HEK293 (cell line): ENCODE data around the gene NDUFS2.

Experiments used
- HOXC10 ChIP-seq: sonication (generic); formaldehyde crosslinking; IDR thresholded peaks from 2 replicates; pipeline ENCODE4 v1.8.1; 2023; ENCODE audit warnings: mild to moderate bottlenecking, missing genetic modification reagents
- KLF17 ChIP-seq: fragments of 450-650 bp; formaldehyde crosslinking; IDR thresholded peaks from 2 replicates; pipeline ENCODE4 v1.5.1; 2016; ENCODE audit warnings: missing biosample characterization, missing genetic modification characterization
- REPIN1 ChIP-seq: fragments of 450-650 bp; formaldehyde crosslinking; IDR thresholded peaks from 2 replicates; pipeline ENCODE4 v1.5.1; 2017; ENCODE audit warnings: missing biosample characterization, missing genetic modification characterization, low read depth
- REST ChIP-seq: fragments of 450-650 bp; formaldehyde crosslinking; IDR thresholded peaks from 2 replicates; pipeline ENCODE4 v1.5.1; 2016; ENCODE audit warnings: missing biosample characterization, missing genetic modification characterization
- WT1 ChIP-seq: fragments of 450-650 bp; formaldehyde crosslinking; IDR thresholded peaks from 2 replicates; pipeline ENCODE4 v1.5.1; 2016; ENCODE audit warnings: missing biosample characterization, missing genetic modification characterization
- YY1 ChIP-seq: fragments of 450-650 bp; formaldehyde crosslinking; IDR thresholded peaks from 2 replicates; pipeline ENCODE4 v1.5.1; 2018; ENCODE audit warnings: missing biosample characterization, missing genetic modification characterization
- YY2 ChIP-seq: fragments of 450-650 bp; formaldehyde crosslinking; IDR thresholded peaks from 2 replicates; pipeline ENCODE4 v1.5.1; 2016; ENCODE audit warnings: missing biosample characterization, missing genetic modification characterization
- ZBTB1 ChIP-seq: fragments of 450-650 bp; formaldehyde crosslinking; IDR thresholded peaks from 2 replicates; pipeline ENCODE4 v1.5.1; 2016; ENCODE audit warnings: missing biosample characterization, missing genetic modification characterization
- ZBTB17 ChIP-seq: fragments of 450-650 bp; formaldehyde crosslinking; IDR thresholded peaks from 2 replicates; pipeline ENCODE4 v1.5.1; 2016; ENCODE audit warnings: missing biosample characterization, missing genetic modification characterization
- ZFHX2 ChIP-seq: fragments of 450-650 bp; formaldehyde crosslinking; conservative IDR thresholded peaks from 2 replicates; pipeline ENCODE4 v1.5.1; 2016; ENCODE audit warnings: missing biosample characterization, missing genetic modification characterization
- ZNF140 ChIP-seq: fragments of 450-650 bp; formaldehyde crosslinking; IDR thresholded peaks from 2 replicates; pipeline ENCODE4 v1.5.1; 2016; ENCODE audit warnings: missing biosample characterization, missing genetic modification characterization
- ZNF174 ChIP-seq: fragments of 450-650 bp; formaldehyde crosslinking; IDR thresholded peaks from 2 replicates; pipeline ENCODE4 v1.5.0; 2017; ENCODE audit warnings: missing biosample characterization, mild to moderate bottlenecking, missing genetic modification characterization
- ZNF449 ChIP-seq: fragments of 450-650 bp; formaldehyde crosslinking; IDR thresholded peaks from 2 replicates; pipeline ENCODE4 v1.5.1; 2017; ENCODE audit warnings: missing biosample characterization, mild to moderate bottlenecking, missing genetic modification characterization, moderate library complexity
- ZNF488 ChIP-seq: fragments of 450-650 bp; formaldehyde crosslinking; IDR thresholded peaks from 2 replicates; pipeline ENCODE4 v1.5.1; 2016; ENCODE audit warnings: missing biosample characterization, missing genetic modification characterization
- ZNF518A ChIP-seq: fragments of 450-650 bp; formaldehyde crosslinking; conservative IDR thresholded peaks from 2 replicates; pipeline ENCODE4 v1.5.1; 2016; ENCODE audit warnings: low read depth, missing biosample characterization, missing genetic modification characterization
- ZNF555 ChIP-seq: fragments of 450-650 bp; formaldehyde crosslinking; conservative IDR thresholded peaks from 2 replicates; pipeline ENCODE4 v1.5.1; 2017; ENCODE audit warnings: missing biosample characterization, mild to moderate bottlenecking, missing genetic modification characterization, inconsistent platforms
- ZNF600 ChIP-seq: fragments of 450-650 bp; formaldehyde crosslinking; IDR thresholded peaks from 2 replicates; pipeline ENCODE4 v1.5.1; 2016; ENCODE audit warnings: missing biosample characterization, missing genetic modification characterization
- ZNF610 ChIP-seq: fragments of 450-650 bp; formaldehyde crosslinking; IDR thresholded peaks from 2 replicates; pipeline ENCODE4 v1.5.1; 2016; ENCODE audit warnings: missing biosample characterization, missing genetic modification characterization, borderline replicate concordance
- ZNF623 ChIP-seq: fragments of 450-650 bp; formaldehyde crosslinking; IDR thresholded peaks from 2 replicates; pipeline ENCODE4 v1.5.1; 2016; ENCODE audit warnings: missing biosample characterization, missing genetic modification characterization
- ZNF624 ChIP-seq: fragments of 450-650 bp; formaldehyde crosslinking; IDR thresholded peaks from 2 replicates; pipeline ENCODE4 v1.5.1; 2017; ENCODE audit warnings: missing biosample characterization, missing genetic modification characterization
- ZNF629 ChIP-seq: fragments of 450-650 bp; formaldehyde crosslinking; IDR thresholded peaks from 2 replicates; pipeline ENCODE4 v1.5.1; 2017; ENCODE audit warnings: missing biosample characterization, missing genetic modification characterization
- ZNF664 ChIP-seq: fragments of 450-650 bp; formaldehyde crosslinking; IDR thresholded peaks from 2 replicates; pipeline ENCODE4 v1.5.1; 2016; ENCODE audit warnings: missing biosample characterization, missing genetic modification characterization
- ZNF692 ChIP-seq: fragments of 450-650 bp; formaldehyde crosslinking; IDR thresholded peaks from 2 replicates; pipeline ENCODE4 v1.5.1; 2016; ENCODE audit warnings: missing biosample characterization, missing genetic modification characterization
- ZNF76 ChIP-seq: fragments of 450-650 bp; formaldehyde crosslinking; IDR thresholded peaks from 2 replicates; pipeline ENCODE4; 2016; ENCODE audit warnings: low read depth, missing biosample characterization, missing genetic modification characterization, borderline replicate concordance
- ZXDB ChIP-seq: fragments of 450-650 bp; formaldehyde crosslinking; IDR thresholded peaks from 2 replicates; pipeline ENCODE4 v1.5.1; 2016; ENCODE audit warnings: missing biosample characterization, missing genetic modification characterization

NDUFS2 gene

GRCh38 chr1:161153682-161154337, 48.4 kb upstream of the NDUFS2 start, which contains the start of gene UFC1 (continued):
- TF ChIP-seq ZNF76 (tag by site-specific recombination): peak; percentile 80; the same call in 1 of the 2 replicates
- no peak for TF ChIP-seq ZNF488 (tag by site-specific recombination)
- TF ChIP-seq ZNF140: no peak
- peak; percentile 94 for TF ChIP-seq ZBTB17
- no peak for TF ChIP-seq HOXC10 (CRISPR knock-in tag)
- 0 out of 2 replicates have a peak, but pooled peaks have one; percentile 66 for TF ChIP-seq ZNF624 (tag by site-specific recombination)
- TF ChIP-seq REPIN1: no peak; the same call in 1 of the 2 replicates
- TF ChIP-seq ZNF555 (tag by site-specific recombination): no peak
- no peak for TF ChIP-seq ZFHX2
- peak; percentile 36 for TF ChIP-seq ZNF623 (tag by site-specific recombination)
- peak; percentile 46; the same call in 1 of the 2 replicates for TF ChIP-seq WT1
- TF ChIP-seq ZNF518A (tag by site-specific recombination): peak; percentile 72
- TF ChIP-seq ZXDB (tag by site-specific recombination): peak; percentile 97
- TF ChIP-seq YY1 (tag by site-specific recombination): peak; percentile 99
- peak; percentile 77 for TF ChIP-seq ZNF692 (tag by site-specific recombination)
- TF ChIP-seq YY2 (tag by site-specific recombination): peak; percentile 95
- TF ChIP-seq ZNF174 (tag by site-specific recombination): no peak
- peak; percentile 87; the same call in 1 of the 2 replicates for TF ChIP-seq ZNF664
- peak; percentile 86 for TF ChIP-seq ZNF629 (tag by site-specific recombination)
- peak; percentile 72; the same call in 1 of the 2 replicates for TF ChIP-seq ZNF449 (tag by site-specific recombination)
- peak; percentile 47 for TF ChIP-seq ZNF600 (tag by site-specific recombination)
- 0 out of 2 replicates have a peak, but pooled peaks have one; percentile 86 for TF ChIP-seq KLF17 (tag by site-specific recombination)
- TF ChIP-seq ZBTB1 (tag by site-specific recombination): peak; percentile 95
- peak; percentile 56 for TF ChIP-seq REST (tag by site-specific recombination)
- 0 out of 2 replicates have a peak, but pooled peaks have one; percentile 30 for TF ChIP-seq ZNF610
